Central memory CD8-positive, alpha-beta T cell (primary cell): ENCODE data around the gene CDPF1.
A peak's percentile ranks its signal among the peaks of the same experiment; 100 is the strongest.

Source experiments
- ATAC-seq: fragments of 150-1000 bp; cut with Tn5 transposase; replicated peaks from 2 replicates; pipeline ENCODE4 v1.10.0; 2022; ENCODE audit warnings: mild to moderate bottlenecking, moderate FRiP score, moderate number of reproducible peaks; ENCODE audit not compliant: poor library complexity, severe bottlenecking; ENCODE audit errors: extremely low read depth
- DNase-seq, 2 donors: peaks; one replicate each; pipeline ENCODE4 v3.0.0; 2021; ENCODE audit warnings: low spot score in 2 of 2
- H3K27ac Mint-ChIP-seq: one replicate; pipeline ENCODE4 v1.8.0; 2022; ENCODE audit warnings: low read depth, mild to moderate bottlenecking, moderate library complexity, mixed read lengths
- H3K27me3 Mint-ChIP-seq: one replicate; pipeline ENCODE4 v1.8.0; 2022; ENCODE audit warnings: mixed read lengths
- H3K36me3 Mint-ChIP-seq: one replicate; pipeline ENCODE4 v1.8.0; 2022; ENCODE audit warnings: mild to moderate bottlenecking, moderate library complexity, mixed read lengths; ENCODE audit not compliant: insufficient read depth
- H3K4me1 Mint-ChIP-seq: one replicate; pipeline ENCODE4 v1.8.0; 2022; ENCODE audit warnings: mixed read lengths
- H3K4me3 Mint-ChIP-seq: one replicate; pipeline ENCODE4 v1.8.0; 2022; ENCODE audit warnings: mild to moderate bottlenecking, moderate library complexity, mixed read lengths
- H3K9me3 Mint-ChIP-seq: one replicate; pipeline ENCODE4 v1.8.0; 2022; ENCODE audit warnings: mixed read lengths

The CDPF1 gene, protein sequence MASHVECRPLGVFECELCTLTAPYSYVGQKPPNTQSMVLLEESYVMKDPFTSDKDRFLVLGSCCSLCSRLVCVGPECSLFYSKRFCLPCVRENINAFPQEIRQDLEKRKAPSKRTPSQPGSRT

DNA sequence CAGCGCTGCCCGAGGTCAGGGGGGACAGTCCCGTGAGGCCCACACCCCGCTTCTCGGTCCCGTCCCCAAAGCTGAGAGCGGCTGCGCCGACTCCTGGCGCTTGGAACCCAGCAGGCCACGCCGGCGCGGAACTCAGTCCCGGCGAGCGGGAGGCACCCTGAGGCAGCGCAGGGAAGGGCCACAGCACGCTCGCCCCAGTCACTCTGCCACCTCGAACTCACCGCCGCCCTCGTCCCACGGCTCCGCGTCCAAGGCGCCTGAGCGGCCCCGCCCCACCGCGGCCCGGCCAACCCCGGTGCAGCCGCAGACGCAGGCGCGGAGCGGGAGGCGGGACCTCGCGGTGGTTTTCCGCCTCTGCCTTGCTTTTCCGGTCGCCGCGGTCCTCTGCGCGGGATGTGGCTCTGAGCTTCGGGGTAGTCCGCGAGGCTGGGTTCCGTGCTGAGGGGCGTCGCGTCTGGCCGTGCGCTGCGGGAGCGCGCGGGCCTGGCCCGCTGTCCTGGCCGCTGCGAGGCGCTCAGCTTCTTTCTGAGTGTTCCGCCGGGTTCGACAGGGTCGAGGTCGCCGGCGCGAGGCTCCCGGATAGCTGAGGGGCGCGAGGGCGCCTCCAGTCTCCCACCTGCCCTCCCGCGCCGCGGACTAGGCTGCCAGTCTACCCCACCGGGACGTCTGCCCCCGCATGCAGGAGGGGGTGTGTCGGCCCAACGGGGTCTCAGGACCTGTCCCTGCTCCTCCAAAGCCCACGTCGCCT lies at the start of gene CDPF1:
Gene CDPF1 (minus strand): TSS at position 259 of the 748 bp plus-strand sequence. CDS start 2,009 bp downstream, outside the sequence.
- H3K4me1 Mint-ChIP-seq, result peaks cover 29% of the 10 kb centered on the region
- peaks cover 4% of the 10 kb centered on the region for H3K36me3 Mint-ChIP-seq
- DNase-seq (peak; percentile 82 to 85), ATAC-seq (peak; percentile 88)
- H3K27ac Mint-ChIP-seq, result peak within 1 kb of the TSS; percentile 77
- peak within 1 kb of the TSS; percentile 80 for H3K4me3 Mint-ChIP-seq
- H3K9me3 Mint-ChIP-seq, result no peaks in the 10 kb centered on the region
- no peaks in the 10 kb centered on the region for H3K27me3 Mint-ChIP-seq

DNA sequence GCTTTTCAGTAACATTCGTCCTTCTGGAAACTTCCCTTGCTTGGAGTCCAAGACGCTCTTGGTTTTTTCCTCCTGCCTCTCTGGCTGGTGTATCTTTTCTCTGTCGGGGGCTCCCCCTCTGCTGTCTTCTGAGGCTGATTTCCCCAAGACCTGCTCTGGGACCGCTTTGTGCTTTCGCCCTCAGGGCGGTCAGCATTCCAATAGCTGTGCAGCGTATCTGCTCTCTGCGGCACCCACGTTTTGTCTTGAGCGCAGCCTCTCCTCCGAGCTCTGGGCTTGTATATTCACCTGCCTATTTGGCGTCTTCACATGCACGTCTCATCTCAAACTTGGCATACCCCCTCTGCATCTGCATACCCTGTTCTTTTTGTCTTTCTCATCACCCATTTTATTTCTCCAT lies 49.0 kb upstream of the CDPF1 start:
- peaks cover 20% of the 10 kb centered on the region for H3K36me3 Mint-ChIP-seq
- DNase-seq (no peak), ATAC-seq (no peak)
- H3K4me1 Mint-ChIP-seq, result peaks cover 33% of the 10 kb centered on the region
- peak overlapping the region; percentile 51 for H3K4me3 Mint-ChIP-seq
- no peaks in the 10 kb centered on the region for H3K9me3 Mint-ChIP-seq
- H3K27ac Mint-ChIP-seq, result no peak overlapping the region
- no peaks in the 10 kb centered on the region for H3K27me3 Mint-ChIP-seq

DNA sequence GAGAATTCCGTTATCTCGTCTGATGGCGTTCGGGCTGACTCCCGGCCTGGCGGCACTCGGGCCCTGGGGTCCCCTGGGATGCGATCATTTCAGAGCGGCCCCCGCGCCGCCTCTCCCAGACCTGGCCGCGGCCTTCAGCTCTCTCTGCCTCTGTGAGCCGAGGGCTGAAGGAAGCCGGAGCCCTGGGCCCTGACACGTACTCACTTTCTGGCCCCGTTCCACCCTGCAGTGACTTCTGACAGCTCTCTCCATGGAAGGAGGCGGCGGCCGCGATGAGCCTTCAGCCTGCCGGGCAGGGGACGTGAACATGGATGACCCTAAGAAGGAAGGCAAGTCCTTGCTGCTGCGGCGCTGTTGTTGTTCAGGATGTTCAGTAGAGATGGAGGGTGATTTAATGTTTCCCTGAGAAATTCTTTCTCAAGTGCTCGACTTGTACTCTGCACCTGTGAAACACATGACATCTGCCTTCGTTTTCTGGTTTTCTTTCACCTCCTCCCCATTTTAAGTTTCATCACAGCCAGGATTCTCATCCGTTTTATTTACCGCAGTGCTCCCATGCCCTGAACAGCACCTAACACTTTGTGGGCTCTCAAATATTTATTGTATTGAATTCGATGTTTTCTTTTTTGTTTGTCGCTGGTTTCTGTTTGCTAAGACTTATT lies 47.2 kb upstream of the CDPF1 start:
- DNase-seq, result no peak
- Mint-ChIP-seq H3K27ac (peak overlapping the region; percentile 99), H3K4me3 (peak overlapping the region; percentile 96), H3K4me1 (peaks cover 43% of the 10 kb centered on the region), H3K27me3 (no peaks in the 10 kb centered on the region), H3K9me3 (no peaks in the 10 kb centered on the region), H3K36me3 (peaks cover 26% of the 10 kb centered on the region)
- no peak for ATAC-seq

DNA sequence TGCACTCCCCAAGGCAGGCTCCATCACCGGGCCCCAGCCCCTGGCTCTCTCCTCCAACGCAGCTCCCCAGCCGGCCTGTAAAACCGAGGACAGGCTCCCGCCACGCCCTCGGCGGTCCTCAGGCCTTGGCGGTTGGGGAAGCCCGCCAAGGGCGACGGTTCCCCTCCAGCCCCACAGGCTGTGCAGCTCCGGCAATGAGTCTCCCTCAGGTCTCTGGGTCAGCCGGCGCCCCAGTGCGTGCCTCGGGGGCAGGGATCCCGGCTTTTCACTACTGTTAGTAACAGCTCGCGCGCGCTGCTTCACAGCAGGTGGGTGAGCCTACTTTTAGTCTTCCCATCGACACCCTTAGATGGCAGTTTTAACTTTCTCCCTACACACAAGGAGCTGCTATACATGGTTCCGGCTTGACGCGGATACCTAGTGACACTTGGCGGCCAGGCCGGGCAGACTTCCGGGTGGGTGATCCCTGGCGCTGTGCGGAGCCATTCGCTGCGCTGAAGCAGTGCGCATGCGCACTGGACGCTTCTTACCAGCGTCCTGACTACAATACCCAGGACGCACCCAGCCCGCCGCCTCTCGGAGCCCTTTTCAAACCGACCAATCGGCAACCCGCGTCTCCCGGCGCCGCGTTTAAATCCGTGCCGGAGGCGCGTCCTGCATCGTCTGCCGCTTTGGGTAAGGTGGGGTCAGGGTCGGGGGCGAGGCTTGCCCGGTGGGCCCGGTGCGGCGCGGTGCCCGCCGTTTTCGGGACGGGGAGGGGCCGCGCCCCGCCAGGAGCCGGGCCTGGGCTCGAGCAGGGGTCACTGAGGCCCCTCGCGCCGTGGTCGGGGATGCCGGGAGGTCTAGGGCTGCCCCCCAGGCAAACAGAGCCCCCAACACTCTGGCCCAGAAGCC lies 46.4 kb upstream of the CDPF1 start, which contains the start of gene GTSE1:
Gene GTSE1 (plus strand): TSS at position 614 of the 894 bp plus-strand sequence. CDS start 531 bp downstream, outside the sequence.
- Mint-ChIP-seq H3K4me3 (peak within 1 kb of the TSS; percentile 96), H3K27me3 (no peaks in the 10 kb centered on the region), H3K36me3 (peaks cover 26% of the 10 kb centered on the region), H3K4me1 (peaks cover 45% of the 10 kb centered on the region), H3K27ac (peak within 1 kb of the TSS; percentile 99), H3K9me3 (no peaks in the 10 kb centered on the region)
- ATAC-seq (peak; percentile 99), DNase-seq (peak; percentile 90 to 95)

DNA sequence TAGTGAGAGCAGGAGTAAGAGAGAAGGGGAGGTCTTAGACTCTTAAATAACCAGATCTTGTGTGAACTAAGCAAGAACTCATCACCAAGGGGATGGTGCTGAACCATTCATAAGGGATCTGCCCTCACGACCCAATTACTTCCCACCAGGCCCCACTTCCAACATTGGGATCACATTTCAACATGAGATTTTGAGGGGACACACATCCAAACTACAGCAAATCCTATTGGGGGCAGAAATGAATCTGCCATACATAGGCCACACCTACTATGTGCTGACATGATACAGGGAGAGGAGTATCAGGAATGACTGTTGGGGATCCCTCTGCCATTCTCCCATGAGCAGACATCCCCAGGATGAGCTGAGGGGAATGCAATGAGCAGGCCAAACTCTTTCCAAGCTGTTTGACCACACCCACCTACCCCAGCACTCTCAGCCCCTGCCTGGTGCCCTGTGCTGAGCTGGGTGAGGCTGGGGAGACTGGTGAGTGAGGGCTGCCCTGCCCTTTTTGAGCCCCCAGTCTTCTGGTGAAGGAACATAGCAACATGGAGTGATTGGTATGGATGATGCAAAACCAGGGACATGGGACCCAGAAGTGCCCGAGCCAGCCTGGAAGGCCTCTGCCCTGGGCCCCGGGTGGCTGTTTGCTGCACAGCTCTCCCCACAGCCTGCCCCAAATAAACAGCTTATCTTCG lies 45.3 kb upstream of the CDPF1 start:
- Mint-ChIP-seq H3K36me3 (peaks cover 34% of the 10 kb centered on the region), H3K9me3 (no peaks in the 10 kb centered on the region), H3K27ac (peak overlapping the region; percentile 99), H3K4me3 (peak overlapping the region; percentile 96), H3K4me1 (peaks cover 53% of the 10 kb centered on the region), H3K27me3 (no peaks in the 10 kb centered on the region)
- ATAC-seq (no peak), DNase-seq (no peak)

DNA sequence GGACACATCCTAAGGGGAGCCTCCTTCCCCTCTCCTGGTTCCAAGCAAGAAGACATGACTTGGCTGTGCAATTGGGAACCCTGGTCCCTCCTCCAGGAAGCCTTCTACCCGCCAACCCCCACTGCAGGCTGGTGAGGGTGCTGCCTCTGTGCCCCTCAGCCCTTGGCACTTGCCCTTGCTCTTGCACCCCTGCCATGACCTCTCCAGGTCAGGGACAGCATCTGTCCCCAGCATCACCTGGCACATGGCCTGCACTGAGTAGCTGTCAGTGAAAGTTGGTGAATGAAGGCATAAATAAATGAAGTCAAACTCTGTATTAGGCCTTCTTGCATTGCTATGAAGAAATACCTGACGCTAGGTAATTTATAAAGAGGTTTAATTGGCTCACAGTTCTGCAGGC lies 44.7 kb upstream of the CDPF1 start:
- Mint-ChIP-seq H3K27me3 (no peaks in the 10 kb centered on the region), H3K27ac (peak overlapping the region; percentile 99), H3K4me3 (peak overlapping the region; percentile 96), H3K4me1 (peaks cover 60% of the 10 kb centered on the region), H3K36me3 (peaks cover 38% of the 10 kb centered on the region), H3K9me3 (no peaks in the 10 kb centered on the region)
- ATAC-seq (no peak), DNase-seq (no peak)

DNA sequence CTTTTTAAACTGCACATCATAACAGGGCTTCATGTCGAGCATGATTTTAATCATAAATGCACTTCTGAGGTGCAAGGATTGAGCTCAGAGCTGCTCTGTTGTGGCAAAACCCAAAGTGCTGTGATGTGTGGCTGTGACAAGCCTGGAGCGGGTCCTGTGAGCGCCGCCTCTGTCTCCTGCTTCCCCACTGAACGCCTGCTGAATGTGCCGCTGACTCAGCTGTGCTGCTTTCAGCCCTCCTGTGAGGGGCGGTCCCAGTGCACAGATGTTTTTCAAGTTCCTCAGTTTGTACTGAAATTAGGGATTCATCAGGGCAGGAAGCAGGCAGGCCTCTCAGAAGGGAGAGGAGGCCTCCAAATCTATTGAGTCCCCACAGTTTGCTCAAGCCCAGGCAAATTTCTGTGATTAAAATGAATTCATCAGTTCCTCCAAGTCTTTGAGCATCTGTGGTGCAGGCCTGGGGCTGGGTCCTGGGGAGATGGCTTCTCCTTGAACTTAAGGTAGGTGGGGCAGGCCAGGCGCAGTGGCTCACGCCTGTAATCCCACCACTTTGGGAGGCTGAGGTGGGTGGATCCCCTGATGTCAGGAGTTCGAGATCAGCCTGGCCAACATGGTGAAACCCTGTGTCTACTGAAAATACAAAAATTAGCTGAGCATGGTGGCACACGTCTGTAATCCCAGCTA lies 43.6 kb upstream of the CDPF1 start:
- H3K27ac Mint-ChIP-seq, result peak overlapping the region; percentile 83
- H3K9me3 Mint-ChIP-seq, result no peaks in the 10 kb centered on the region
- no peaks in the 10 kb centered on the region for H3K27me3 Mint-ChIP-seq
- H3K4me3 Mint-ChIP-seq, result peak overlapping the region; percentile 40
- DNase-seq, result no peak
- H3K36me3 Mint-ChIP-seq, result peaks cover 39% of the 10 kb centered on the region
- ATAC-seq, result no peak
- H3K4me1 Mint-ChIP-seq, result peaks cover 65% of the 10 kb centered on the region

DNA sequence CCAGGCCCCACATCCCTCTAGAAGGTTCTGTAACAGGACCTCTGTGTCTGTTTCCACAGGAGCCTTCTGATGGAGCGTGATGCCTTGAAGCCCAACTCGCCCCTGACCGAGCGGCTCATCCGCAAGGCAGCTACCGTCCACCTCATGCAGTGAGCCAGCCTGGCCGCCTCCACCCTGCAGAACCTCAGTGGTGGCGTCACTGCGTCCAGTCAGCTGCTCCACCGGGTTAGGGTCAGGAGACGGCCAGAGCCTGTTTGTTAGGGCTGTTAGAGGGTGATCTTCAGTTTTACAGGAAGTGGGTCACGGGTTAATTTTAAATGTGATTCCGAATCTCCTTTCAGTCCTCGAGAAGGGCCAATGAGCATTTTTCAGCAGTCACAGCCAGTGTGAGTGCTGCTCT lies 42.6 kb upstream of the CDPF1 start:
- Mint-ChIP-seq H3K4me3 (peak overlapping the region; percentile 25), H3K4me1 (peaks cover 72% of the 10 kb centered on the region), H3K9me3 (no peaks in the 10 kb centered on the region), H3K36me3 (peaks cover 46% of the 10 kb centered on the region), H3K27ac (peak overlapping the region; percentile 93), H3K27me3 (no peaks in the 10 kb centered on the region)
- ATAC-seq (no peak), DNase-seq (no peak)

DNA sequence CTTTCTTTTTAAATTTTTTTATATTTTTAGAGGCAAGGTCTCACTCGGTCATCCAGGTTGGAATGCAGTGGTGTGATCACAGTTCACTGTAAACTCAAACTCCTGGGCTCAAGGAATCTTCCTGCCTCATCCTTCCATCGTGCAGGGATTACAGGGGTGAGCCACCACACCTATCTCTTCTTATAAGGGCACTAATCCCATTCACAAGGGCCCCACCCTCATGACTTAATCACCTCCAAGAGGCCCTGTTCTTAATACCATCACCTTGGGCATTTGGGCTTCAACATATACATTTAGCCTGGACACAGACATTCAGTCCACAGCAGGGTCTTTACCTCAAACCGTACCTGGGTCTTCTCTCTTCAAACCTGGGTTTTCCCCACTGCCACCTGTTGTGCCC lies 42.1 kb upstream of the CDPF1 start:
- DNase-seq (no peak), ATAC-seq (no peak)
- Mint-ChIP-seq H3K4me1 (peaks cover 72% of the 10 kb centered on the region), H3K36me3 (peaks cover 46% of the 10 kb centered on the region), H3K27me3 (no peaks in the 10 kb centered on the region), H3K9me3 (no peaks in the 10 kb centered on the region), H3K27ac (peak overlapping the region; percentile 93), H3K4me3 (peak overlapping the region; percentile 25)

DNA sequence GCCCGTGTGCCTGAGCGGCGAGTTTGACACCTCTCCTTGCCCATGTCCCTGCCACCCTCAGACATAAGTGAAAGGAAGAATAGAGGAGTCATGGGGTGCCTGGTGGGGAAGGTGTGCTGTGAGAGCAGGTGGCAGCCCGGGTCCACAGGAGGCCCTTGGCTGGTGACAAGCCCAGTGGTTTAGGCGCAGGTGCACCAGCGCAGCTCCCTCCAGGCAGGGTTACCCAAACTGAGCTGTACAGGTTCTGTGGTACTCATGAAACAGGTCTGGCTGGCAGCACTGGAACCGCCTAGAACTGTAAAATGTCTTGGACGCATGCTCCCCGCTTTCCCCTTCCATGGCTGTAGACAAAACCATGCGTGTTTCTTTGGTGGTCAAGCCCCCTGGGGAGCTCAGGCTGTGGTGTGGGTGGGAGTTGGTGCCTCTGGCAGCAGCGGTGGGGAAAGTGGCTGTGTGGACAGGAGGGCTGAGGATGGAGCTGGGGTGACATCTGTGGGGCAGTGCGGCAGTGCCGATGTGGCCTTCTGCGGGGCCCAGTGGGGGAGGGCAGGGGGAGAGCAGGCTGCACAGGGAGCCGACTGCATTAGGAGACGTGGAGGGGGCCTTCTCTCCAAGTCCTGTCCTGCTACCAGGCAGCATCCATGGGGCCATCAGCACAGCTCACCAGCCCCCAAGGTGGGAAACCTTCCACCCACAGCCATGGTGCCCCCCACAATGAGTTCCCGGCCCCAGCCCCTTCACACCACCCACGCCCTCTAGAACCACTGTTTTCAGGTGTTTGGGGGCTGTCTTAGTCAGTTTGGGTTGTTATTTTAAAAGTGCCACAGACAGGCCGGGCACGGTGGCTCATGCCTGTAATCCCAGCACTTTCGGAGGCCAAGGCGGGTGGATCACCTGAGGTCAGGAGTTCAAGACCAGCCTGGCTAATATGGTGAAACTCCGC lies 41.0 kb upstream of the CDPF1 start:
- no peak for DNase-seq
- Mint-ChIP-seq H3K36me3 (peaks cover 43% of the 10 kb centered on the region), H3K27me3 (no peaks in the 10 kb centered on the region), H3K9me3 (no peaks in the 10 kb centered on the region), H3K4me1 (peaks cover 65% of the 10 kb centered on the region), H3K27ac (peak overlapping the region; percentile 93), H3K4me3 (peak overlapping the region; percentile 79)
- no peak for ATAC-seq
